Panc1 (cell line): ENCODE data around the gene MOV10L1.

ENCODE experiments used
- CTCF ChIP-seq: fragments of 450-650 bp; IDR thresholded peaks from 2 replicates; pipeline ENCODE4 v1.5.1; 2017; ENCODE audit warnings: mild to moderate bottlenecking
- POLR2AphosphoS5 ChIP-seq: IDR thresholded peaks from 2 replicates; pipeline ENCODE4 v1.6.1; 2012; ENCODE audit warnings: mild to moderate bottlenecking, low read depth, low read length, moderate library complexity

GRCh38 chr22:50056214-50056972, 33.4 kb upstream of the MOV10L1 start:
- TF ChIP-seq POLR2AphosphoS5 (no peak), CTCF (no peak)
